GM23338 (cell line): ENCODE results near the gene ADGRB2. TPM values are rescaled to one million over a fixed set of nuclear protein-coding genes. Genes with fewer than 3 reads are reported as not detected.

Experiments used
- CREB1 ChIP-seq: fragments of 250-450 bp; sonication (Bioruptor Pico); IDR thresholded peaks from 2 replicates; pipeline ENCODE4 v1.5.0; 2020; ENCODE audit warnings: low read depth, mild to moderate bottlenecking, moderate library complexity
- CTCF ChIP-seq, 2 experiments: fragments of 200-600 bp in 1 of 2; sonication (generic) in 1 of 2; conservative IDR thresholded peaks; 2 replicates each; pipeline versions ENCODE4 v1.5.1 to v1.6.1; 2016 to 2017; ENCODE audit warnings: antibody characterized with exemption in 2 of 2, low read depth in 2 of 2, mild to moderate bottlenecking in 2 of 2, moderate library complexity in 1 of 2
- EZH2 ChIP-seq: fragments of 200-600 bp; sonication (generic); IDR thresholded peaks from one replicate; pipeline ENCODE4 v1.8.0; 2017; ENCODE audit warnings: antibody characterized with exemption, mild to moderate bottlenecking, low read depth; ENCODE audit not compliant: unreplicated experiment
- EZH2phosphoT487 ChIP-seq: fragments of 200-600 bp; sonication (generic); IDR thresholded peaks from one replicate; pipeline ENCODE4 v1.8.1; 2018; ENCODE audit warnings: antibody characterized with exemption; ENCODE audit not compliant: unreplicated experiment
- NANOG ChIP-seq: IDR thresholded peaks from 2 replicates; pipeline ENCODE4 v1.6.1; 2016; ENCODE audit warnings: antibody characterized with exemption, borderline replicate concordance
- ZNF114 ChIP-seq: fragments of 250-450 bp; sonication (Bioruptor Pico); IDR thresholded peaks from 2 replicates; pipeline ENCODE4 v1.5.0; 2020; ENCODE audit warnings: mild to moderate bottlenecking, moderate library complexity
- polyA plus RNA-seq: library from polyadenylated mRNA; unstranded; fragments of >200 nt; fragmentation: Nextera tagmentation; extraction: Ambion mirVana; gene quantifications from 2 replicates; pipeline ENCODE4 v1.2.1, GENCODE V29; 2016
- total RNA-seq: library from RNA; depleted of rRNA; stranded (reverse); fragments of >200 nt; shearing (Covaris generic); gene quantifications from 2 replicates; pipeline ENCODE4 v1.2.3, GENCODE V29; 2014
- TF ChIP-seq, protein P1 (sequence below): fragments of 250-450 bp; sonication (Bioruptor Pico); IDR thresholded peaks from 2 replicates; pipeline ENCODE4 v1.5.0; 2020; ENCODE audit warnings: mild to moderate bottlenecking, moderate library complexity
- TF ChIP-seq, protein P2 (sequence below): IDR thresholded peaks from 2 replicates; pipeline ENCODE4 v1.6.1; 2016; ENCODE audit warnings: antibody characterized with exemption

The ADGRB2 gene
- total and polyA plus RNA-seq, 2 experiments from 2014 or later, result 8.0 to 27.8 TPM

GRCh38 chr1:31758823-31759222 is 5.3 kb downstream of the ADGRB2 start (continued):
- TF ChIP-seq, protein P1, sequence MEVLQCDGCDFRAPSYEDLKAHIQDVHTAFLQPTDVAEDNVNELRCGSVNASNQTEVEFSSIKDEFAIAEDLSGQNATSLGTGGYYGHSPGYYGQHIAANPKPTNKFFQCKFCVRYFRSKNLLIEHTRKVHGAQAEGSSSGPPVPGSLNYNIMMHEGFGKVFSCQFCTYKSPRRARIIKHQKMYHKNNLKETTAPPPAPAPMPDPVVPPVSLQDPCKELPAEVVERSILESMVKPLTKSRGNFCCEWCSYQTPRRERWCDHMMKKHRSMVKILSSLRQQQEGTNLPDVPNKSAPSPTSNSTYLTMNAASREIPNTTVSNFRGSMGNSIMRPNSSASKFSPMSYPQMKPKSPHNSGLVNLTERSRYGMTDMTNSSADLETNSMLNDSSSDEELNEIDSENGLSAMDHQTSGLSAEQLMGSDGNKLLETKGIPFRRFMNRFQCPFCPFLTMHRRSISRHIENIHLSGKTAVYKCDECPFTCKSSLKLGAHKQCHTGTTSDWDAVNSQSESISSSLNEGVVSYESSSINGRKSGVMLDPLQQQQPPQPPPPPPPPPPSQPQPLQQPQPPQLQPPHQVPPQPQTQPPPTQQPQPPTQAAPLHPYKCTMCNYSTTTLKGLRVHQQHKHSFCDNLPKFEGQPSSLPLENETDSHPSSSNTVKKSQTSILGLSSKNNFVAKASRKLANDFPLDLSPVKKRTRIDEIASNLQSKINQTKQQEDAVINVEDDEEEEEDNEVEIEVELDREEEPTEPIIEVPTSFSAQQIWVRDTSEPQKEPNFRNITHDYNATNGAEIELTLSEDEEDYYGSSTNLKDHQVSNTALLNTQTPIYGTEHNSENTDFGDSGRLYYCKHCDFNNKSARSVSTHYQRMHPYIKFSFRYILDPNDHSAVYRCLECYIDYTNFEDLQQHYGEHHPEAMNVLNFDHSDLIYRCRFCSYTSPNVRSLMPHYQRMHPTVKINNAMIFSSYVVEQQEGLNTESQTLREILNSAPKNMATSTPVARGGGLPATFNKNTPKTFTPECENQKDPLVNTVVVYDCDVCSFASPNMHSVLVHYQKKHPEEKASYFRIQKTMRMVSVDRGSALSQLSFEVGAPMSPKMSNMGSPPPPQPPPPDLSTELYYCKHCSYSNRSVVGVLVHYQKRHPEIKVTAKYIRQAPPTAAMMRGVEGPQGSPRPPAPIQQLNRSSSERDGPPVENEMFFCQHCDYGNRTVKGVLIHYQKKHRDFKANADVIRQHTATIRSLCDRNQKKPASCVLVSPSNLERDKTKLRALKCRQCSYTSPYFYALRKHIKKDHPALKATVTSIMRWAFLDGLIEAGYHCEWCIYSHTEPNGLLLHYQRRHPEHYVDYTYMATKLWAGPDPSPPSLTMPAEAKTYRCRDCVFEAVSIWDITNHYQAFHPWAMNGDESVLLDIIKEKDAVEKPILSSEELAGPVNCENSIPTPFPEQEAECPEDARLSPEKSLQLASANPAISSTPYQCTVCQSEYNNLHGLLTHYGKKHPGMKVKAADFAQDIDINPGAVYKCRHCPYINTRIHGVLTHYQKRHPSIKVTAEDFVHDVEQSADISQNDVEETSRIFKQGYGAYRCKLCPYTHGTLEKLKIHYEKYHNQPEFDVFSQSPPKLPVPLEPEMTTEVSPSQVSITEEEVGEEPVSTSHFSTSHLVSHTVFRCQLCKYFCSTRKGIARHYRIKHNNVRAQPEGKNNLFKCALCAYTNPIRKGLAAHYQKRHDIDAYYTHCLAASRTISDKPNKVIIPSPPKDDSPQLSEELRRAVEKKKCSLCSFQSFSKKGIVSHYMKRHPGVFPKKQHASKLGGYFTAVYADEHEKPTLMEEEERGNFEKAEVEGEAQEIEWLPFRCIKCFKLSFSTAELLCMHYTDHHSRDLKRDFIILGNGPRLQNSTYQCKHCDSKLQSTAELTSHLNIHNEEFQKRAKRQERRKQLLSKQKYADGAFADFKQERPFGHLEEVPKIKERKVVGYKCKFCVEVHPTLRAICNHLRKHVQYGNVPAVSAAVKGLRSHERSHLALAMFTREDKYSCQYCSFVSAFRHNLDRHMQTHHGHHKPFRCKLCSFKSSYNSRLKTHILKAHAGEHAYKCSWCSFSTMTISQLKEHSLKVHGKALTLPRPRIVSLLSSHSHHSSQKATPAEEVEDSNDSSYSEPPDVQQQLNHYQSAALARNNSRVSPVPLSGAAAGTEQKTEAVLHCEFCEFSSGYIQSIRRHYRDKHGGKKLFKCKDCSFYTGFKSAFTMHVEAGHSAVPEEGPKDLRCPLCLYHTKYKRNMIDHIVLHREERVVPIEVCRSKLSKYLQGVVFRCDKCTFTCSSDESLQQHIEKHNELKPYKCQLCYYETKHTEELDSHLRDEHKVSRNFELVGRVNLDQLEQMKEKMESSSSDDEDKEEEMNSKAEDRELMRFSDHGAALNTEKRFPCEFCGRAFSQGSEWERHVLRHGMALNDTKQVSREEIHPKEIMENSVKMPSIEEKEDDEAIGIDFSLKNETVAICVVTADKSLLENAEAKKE, result no peak
- TF ChIP-seq EZH2phosphoT487 (no peak), NANOG (no peak), EZH2 (no peak), CTCF (conservative IDR thresholded peaks at IDR 0.05; ENCODE audit: low read depth in 2 of 2) (no peak), ZNF114 (no peak), CREB1 (CRISPR knock-in tag) (no peak)
- TF ChIP-seq, protein P2, sequence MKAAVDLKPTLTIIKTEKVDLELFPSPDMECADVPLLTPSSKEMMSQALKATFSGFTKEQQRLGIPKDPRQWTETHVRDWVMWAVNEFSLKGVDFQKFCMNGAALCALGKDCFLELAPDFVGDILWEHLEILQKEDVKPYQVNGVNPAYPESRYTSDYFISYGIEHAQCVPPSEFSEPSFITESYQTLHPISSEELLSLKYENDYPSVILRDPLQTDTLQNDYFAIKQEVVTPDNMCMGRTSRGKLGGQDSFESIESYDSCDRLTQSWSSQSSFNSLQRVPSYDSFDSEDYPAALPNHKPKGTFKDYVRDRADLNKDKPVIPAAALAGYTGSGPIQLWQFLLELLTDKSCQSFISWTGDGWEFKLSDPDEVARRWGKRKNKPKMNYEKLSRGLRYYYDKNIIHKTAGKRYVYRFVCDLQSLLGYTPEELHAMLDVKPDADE, result no peak
